ENCODE data around the gene ZBTB40.

The ZBTB40 gene

GRCh38 chr1:22502202-22502601 lies 50.6 kb downstream of the ZBTB40 start:
- TF ChIP-seq CTCF (conservative IDR thresholded peaks at IDR 0.05; ENCODE audit: control insufficient read depth, insufficient read depth, low read depth, low read length) = no peak
- H3K4me3 ChIP-seq (ENCODE audit: control insufficient read depth, low read depth, low read length) = no peak overlapping the region
- no peak for DNase-seq (ENCODE audit: low read depth)

- H3K4me3 ChIP-seq (ENCODE audit: control insufficient read depth, low read depth, low read length) = no peak overlapping the region
- TF ChIP-seq CTCF (conservative IDR thresholded peaks at IDR 0.05; ENCODE audit: control insufficient read depth, insufficient read depth, low read depth, low read length) = no peak
- no peak for DNase-seq (ENCODE audit: low read depth)
These were observed 52.2 kb downstream of the ZBTB40 start for GRCh38 chr1:22503721-22504410.

- TF ChIP-seq CTCF (conservative IDR thresholded peaks at IDR 0.05; ENCODE audit: control insufficient read depth, insufficient read depth, low read depth, low read length) = no peak
- no peak overlapping the region for H3K4me3 ChIP-seq (ENCODE audit: control insufficient read depth, low read depth, low read length)
These were observed 54.6 kb downstream of the ZBTB40 start for GRCh38 chr1:22506130-22506692.

GRCh38 chr1:22507587-22507986 lies 55.9 kb downstream of the ZBTB40 start:
- DNase-seq (ENCODE audit: low read depth) = no peak
- no peak overlapping the region for H3K4me3 ChIP-seq (ENCODE audit: control insufficient read depth, low read depth, low read length)
- TF ChIP-seq CTCF (conservative IDR thresholded peaks at IDR 0.05; ENCODE audit: control insufficient read depth, insufficient read depth, low read depth, low read length) = no peak

More at GRCh38 chr1:22506130-22506692, 54.6 kb downstream of the ZBTB40 start:
- no peak for DNase-seq (ENCODE audit: low read depth)

- no peak for TF ChIP-seq CTCF (conservative IDR thresholded peaks at IDR 0.05; ENCODE audit: control insufficient read depth, insufficient read depth, low read depth, low read length)
These were observed 56.7 kb downstream of the ZBTB40 start for GRCh38 chr1:22508329-22508728.

GRCh38 chr1:22508991-22509390 lies 57.3 kb downstream of the ZBTB40 start:
- no peak for TF ChIP-seq CTCF (conservative IDR thresholded peaks at IDR 0.05; ENCODE audit: control insufficient read depth, insufficient read depth, low read depth, low read length)

More at GRCh38 chr1:22508329-22508728, 56.7 kb downstream of the ZBTB40 start:
- H3K4me3 ChIP-seq (ENCODE audit: control insufficient read depth, low read depth, low read length) = no peak overlapping the region
- DNase-seq (ENCODE audit: low read depth) = no peak

More at GRCh38 chr1:22508991-22509390, 57.3 kb downstream of the ZBTB40 start:
- H3K4me3 ChIP-seq (ENCODE audit: control insufficient read depth, low read depth, low read length) = no peak overlapping the region
- no peak for DNase-seq (ENCODE audit: low read depth)
